HEK293T (cell line): ENCODE measurements around the gene GATA6.

Experiments used
- CTCF ChIA-PET: fragments of 350-600 bp; formaldehyde crosslinking; extraction: SDS; loops from one replicate; lab custom pipeline; 2021; ENCODE audit warnings: antibody characterized with exemption, inconsistent platforms; lab: Yijun Ruan, JAX
- POLR2A ChIA-PET: fragments of 350-600 bp; formaldehyde crosslinking; extraction: SDS; loops from one replicate; lab custom pipeline; 2020; ENCODE audit warnings: antibody characterized with exemption, inconsistent platforms; lab: Yijun Ruan, JAX
- DNase-seq: peaks from one replicate; pipeline ENCODE4 v3.0.0; 2012; ENCODE audit warnings: mixed read lengths; ENCODE audit errors: extremely low spot score
- ARNT ChIP-seq: fragments of 450-650 bp; IDR thresholded peaks from 2 replicates; pipeline ENCODE4 v1.6.1; 2017; ENCODE audit warnings: mild to moderate bottlenecking
- BHLHE40 ChIP-seq: fragments of 450-650 bp; IDR thresholded peaks from 2 replicates; pipeline ENCODE4 v1.6.1; 2016; ENCODE audit warnings: mild to moderate bottlenecking, moderate library complexity, borderline replicate concordance
- CTBP1 ChIP-seq: fragments of 450-650 bp; IDR thresholded peaks from 2 replicates; pipeline ENCODE4 v1.6.1; 2016; ENCODE audit warnings: borderline replicate concordance
- ELF4 ChIP-seq: fragments of 450-650 bp; IDR thresholded peaks from 2 replicates; pipeline ENCODE4 v1.6.1; 2017; ENCODE audit warnings: antibody characterized with exemption
- FOXA1 ChIP-seq: fragments of 450-650 bp; IDR thresholded peaks from 2 replicates; pipeline ENCODE4 v1.6.1; 2016; ENCODE audit warnings: mild to moderate bottlenecking
- FOXK2 ChIP-seq: fragments of 450-650 bp; IDR thresholded peaks from 2 replicates; pipeline ENCODE4 v1.6.1; 2016; ENCODE audit warnings: mild to moderate bottlenecking
- FOXM1 ChIP-seq: fragments of 450-650 bp; IDR thresholded peaks from 2 replicates; pipeline ENCODE4 v1.6.1; 2017; ENCODE audit warnings: mild to moderate bottlenecking, borderline replicate concordance
- HDGF ChIP-seq: fragments of 450-650 bp; IDR thresholded peaks from 2 replicates; pipeline ENCODE4 v1.6.1; 2017; ENCODE audit warnings: antibody characterized with exemption, borderline replicate concordance
- L3MBTL2 ChIP-seq: fragments of 450-650 bp; conservative IDR thresholded peaks from 2 replicates; pipeline ENCODE4 v1.6.1; 2016; ENCODE audit warnings: mild to moderate bottlenecking
- LEF1 ChIP-seq: fragments of 450-650 bp; IDR thresholded peaks from 2 replicates; pipeline ENCODE4 v1.6.1; 2017; ENCODE audit warnings: mild to moderate bottlenecking, borderline replicate concordance
- NFRKB ChIP-seq: fragments of 450-650 bp; IDR thresholded peaks from 2 replicates; pipeline ENCODE4 v1.6.1; 2016; ENCODE audit warnings: mild to moderate bottlenecking, moderate library complexity
- PKNOX1 ChIP-seq: fragments of 450-650 bp; IDR thresholded peaks from 2 replicates; pipeline ENCODE4 v1.6.1; 2016
- SP1 ChIP-seq: fragments of 450-650 bp; IDR thresholded peaks from 2 replicates; pipeline ENCODE4 v1.6.1; 2017
- SUZ12 ChIP-seq: fragments of 450-650 bp; IDR thresholded peaks from 2 replicates; pipeline ENCODE4 v1.6.1; 2016; ENCODE audit warnings: mild to moderate bottlenecking
- TARDBP ChIP-seq: fragments of 450-650 bp; IDR thresholded peaks from 2 replicates; pipeline ENCODE4 v1.6.1; 2016
- ZNF384 ChIP-seq: fragments of 450-650 bp; IDR thresholded peaks from 2 replicates; pipeline ENCODE4 v1.6.1; 2016

GATA6 gene

GRCh38 chr18:22164337-22165048, 4.9 kb upstream of the GATA6 start:
- TF ChIP-seq PKNOX1: no peak
- TF ChIP-seq NFRKB: no peak
- TF ChIP-seq ARNT: no peak
- no peak for TF ChIP-seq SP1
- no peak for TF ChIP-seq L3MBTL2
- TF ChIP-seq TARDBP: no peak
- no peak for TF ChIP-seq FOXM1
- TF ChIP-seq ZNF384: no peak
- no peak for TF ChIP-seq SUZ12
- no peak for TF ChIP-seq LEF1
- no peak for TF ChIP-seq FOXK2
- DNase-seq: no peak
- CTCF ChIA-PET: no interaction called here
- POLR2A ChIA-PET: no interaction called here

- DNase-seq: no peak
- no peak for TF ChIP-seq FOXA1
- TF ChIP-seq FOXM1: no peak
- no peak for TF ChIP-seq LEF1
- TF ChIP-seq L3MBTL2: no peak
- TF ChIP-seq CTBP1: no peak
- no peak for TF ChIP-seq FOXK2
- TF ChIP-seq PKNOX1: no peak
- CTCF ChIA-PET: no interaction called here
- POLR2A ChIA-PET: no interaction called here
Measured at GRCh38 chr18:22165049-22165602, 4.3 kb upstream of the GATA6 start.

- ChIA-PET POLR2A (no interaction called here), CTCF (no interaction called here)
- no peak for TF ChIP-seq FOXK2
- no peak for TF ChIP-seq HDGF
- no peak for TF ChIP-seq FOXM1
- TF ChIP-seq BHLHE40: no peak
- no peak for TF ChIP-seq SUZ12
- TF ChIP-seq CTBP1: no peak
- TF ChIP-seq LEF1: no peak
- TF ChIP-seq SP1: no peak
- no peak for TF ChIP-seq L3MBTL2
- TF ChIP-seq TARDBP: no peak
- TF ChIP-seq ELF4: no peak
- TF ChIP-seq PKNOX1: no peak
- no peak for TF ChIP-seq ARNT
- TF ChIP-seq NFRKB: no peak
- no peak for TF ChIP-seq ZNF384
- TF ChIP-seq FOXA1: no peak
- no peak for DNase-seq
Measured at GRCh38 chr18:22165603-22166068, 3.8 kb upstream of the GATA6 start.

- TF ChIP-seq FOXM1 (no peak), NFRKB (no peak), HDGF (no peak), PKNOX1 (no peak), TARDBP (no peak), ZNF384 (no peak), BHLHE40 (no peak), CTBP1 (no peak), ARNT (no peak), SUZ12 (no peak), LEF1 (no peak), FOXA1 (no peak), ELF4 (no peak), L3MBTL2 (no peak), FOXK2 (no peak), SP1 (no peak)
- no peak for DNase-seq
- ChIA-PET POLR2A (no interaction called here), CTCF (no interaction called here)
Measured at GRCh38 chr18:22166069-22166950, 3.1 kb upstream of the GATA6 start.

- POLR2A ChIA-PET: interaction anchor here (0.8 to 1.0 kb wide), 2 partner anchors 52 to 176 kb away, joined by 3 to 4 read pairs; no protein-coding TSS in a partner anchor
- DNase-seq: no peak
- no peak for TF ChIP-seq BHLHE40
- TF ChIP-seq NFRKB: no peak
- TF ChIP-seq TARDBP: no peak
- TF ChIP-seq ARNT: no peak
- TF ChIP-seq HDGF: no peak
- no peak for TF ChIP-seq LEF1
- TF ChIP-seq FOXA1: no peak
- no peak for TF ChIP-seq ELF4
- CTCF ChIA-PET: interaction anchor here (1.2 kb wide), 1 partner anchor 211 kb away, joined by 3 read pairs; no protein-coding TSS in a partner anchor
Measured at GRCh38 chr18:22167091-22167470, 2.3 kb upstream of the GATA6 start.
